GM18519 (cell line): ENCODE measurements around the gene TCF7L2.

Experiments used
- ATAC-seq: cut with Tn5 transposase; IDR thresholded peaks from one replicate; pipeline ENCODE4 v1.9.1; 2021; ENCODE audit warnings: mild to moderate bottlenecking, moderate library complexity; ENCODE audit not compliant: unreplicated experiment, low FRiP score

Gene TCF7L2

GRCh38 chr10:113019692-113020474, 69.8 kb downstream of the TCF7L2 start:
- ATAC-seq: no peak

- no peak for ATAC-seq
Observed at GRCh38 chr10:113020475-113020753, 70.4 kb downstream of the TCF7L2 start.

GRCh38 chr10:113020838-113021237, 70.8 kb downstream of the TCF7L2 start:
- no peak for ATAC-seq

- ATAC-seq: no peak
Observed at GRCh38 chr10:113021268-113022040, 71.4 kb downstream of the TCF7L2 start.

- no peak for ATAC-seq
Observed at GRCh38 chr10:113022265-113022664, 72.2 kb downstream of the TCF7L2 start.

GRCh38 chr10:113023017-113023416, 73.0 kb downstream of the TCF7L2 start:
- ATAC-seq: no peak

GRCh38 chr10:113024930-113025329, 74.9 kb downstream of the TCF7L2 start:
- no peak for ATAC-seq

- no peak for ATAC-seq
Observed at GRCh38 chr10:113025487-113025886, 75.4 kb downstream of the TCF7L2 start.

GRCh38 chr10:113026679-113027078, 76.6 kb downstream of the TCF7L2 start:
- ATAC-seq: no peak

GRCh38 chr10:113027230-113027573, 77.2 kb downstream of the TCF7L2 start:
- ATAC-seq: no peak

- no peak for ATAC-seq
Observed at GRCh38 chr10:113027574-113028455, 77.8 kb downstream of the TCF7L2 start.

- ATAC-seq: no peak
Observed at GRCh38 chr10:113028456-113029440, 78.7 kb downstream of the TCF7L2 start.

- no peak for ATAC-seq
Observed at GRCh38 chr10:113030453-113030852, 80.4 kb downstream of the TCF7L2 start.

GRCh38 chr10:113031147-113031546, 81.1 kb downstream of the TCF7L2 start:
- no peak for ATAC-seq

- ATAC-seq: no peak
Observed at GRCh38 chr10:113033991-113034390, 83.9 kb downstream of the TCF7L2 start.

GRCh38 chr10:113035732-113036312, 85.8 kb downstream of the TCF7L2 start:
- ATAC-seq: no peak

- ATAC-seq: no peak
Observed at GRCh38 chr10:113036619-113037018, 86.6 kb downstream of the TCF7L2 start.

- no peak for ATAC-seq
Observed at GRCh38 chr10:113037218-113037617, 87.2 kb downstream of the TCF7L2 start.

GRCh38 chr10:113038183-113038582, 88.1 kb downstream of the TCF7L2 start:
- no peak for ATAC-seq

- no peak for ATAC-seq
Observed at GRCh38 chr10:113038985-113039384, 88.9 kb downstream of the TCF7L2 start.
